Measurements from ENCODE around the gene OR52K2.
"Not testable (repeated sequence)": the region's sequence is repeated elsewhere in the genome, so short reads cannot be mapped to it uniquely, and the experiment has no call there.

The OR52K2 gene

DNA sequence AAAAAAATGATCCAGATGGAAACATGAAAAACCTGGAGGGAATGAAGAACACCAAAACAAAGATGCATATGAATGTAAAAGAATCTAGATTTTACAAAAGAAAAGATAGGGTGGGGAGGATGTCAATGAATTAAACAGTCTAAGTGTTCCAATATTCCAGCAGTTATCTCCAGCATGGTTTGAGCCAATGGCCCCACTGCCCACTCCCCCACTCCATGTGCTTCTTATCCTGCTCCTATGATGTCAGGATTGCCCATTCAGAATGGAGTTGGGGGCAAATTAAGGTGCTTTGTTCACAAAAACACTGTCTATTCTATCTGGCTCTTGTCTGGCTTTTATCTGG, 32.1 kb downstream of the OR52K2 start:
- no peak for DNase-seq

DNA sequence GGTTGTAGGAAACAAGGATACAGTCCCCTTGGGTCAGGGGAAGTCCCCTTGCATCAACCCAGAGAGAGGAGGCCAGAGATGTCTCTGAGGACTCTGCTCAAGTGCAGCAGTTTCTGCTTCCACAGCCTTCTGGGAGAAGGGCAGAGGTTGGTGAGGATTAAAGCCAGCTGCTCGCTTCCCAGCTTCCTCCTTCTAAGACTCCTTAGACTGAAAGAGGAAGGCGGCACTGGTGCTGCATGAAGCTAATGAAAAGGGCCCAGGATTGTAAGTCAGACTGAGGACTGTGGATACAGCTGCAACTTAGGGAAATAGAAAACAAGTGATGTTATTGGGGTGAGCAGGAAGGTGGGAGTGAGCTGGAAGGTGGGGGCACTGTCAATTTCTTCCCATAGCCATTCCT, 33.4 kb downstream of the OR52K2 start, which contains the start of gene OR52K1:
OR52K1 (plus strand) TSS at position 202 of the 400 bp plus-strand sequence. CDS start 6,255 bp downstream, outside the sequence.
- DNase-seq = no peak

DNA sequence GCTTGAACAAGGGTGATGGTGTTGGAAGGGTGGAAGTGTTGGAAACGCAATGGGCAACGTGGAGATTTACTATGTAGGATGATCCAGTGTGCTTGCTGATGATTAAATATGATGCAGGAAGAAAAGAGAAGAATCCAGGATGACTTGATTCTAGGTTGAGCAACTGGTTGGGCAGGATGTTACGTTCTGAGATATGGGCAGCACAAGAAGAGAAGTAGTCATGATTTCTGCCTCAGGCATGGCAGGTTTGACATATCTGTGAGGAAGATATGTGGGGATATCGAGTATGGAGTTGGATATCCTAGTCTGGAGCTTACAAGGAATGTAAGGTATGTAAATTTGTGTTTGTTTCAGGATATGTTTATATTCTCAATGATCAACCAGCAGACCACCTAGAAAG, 35.2 kb downstream of the OR52K2 start:
- DNase-seq = no peak

DNA sequence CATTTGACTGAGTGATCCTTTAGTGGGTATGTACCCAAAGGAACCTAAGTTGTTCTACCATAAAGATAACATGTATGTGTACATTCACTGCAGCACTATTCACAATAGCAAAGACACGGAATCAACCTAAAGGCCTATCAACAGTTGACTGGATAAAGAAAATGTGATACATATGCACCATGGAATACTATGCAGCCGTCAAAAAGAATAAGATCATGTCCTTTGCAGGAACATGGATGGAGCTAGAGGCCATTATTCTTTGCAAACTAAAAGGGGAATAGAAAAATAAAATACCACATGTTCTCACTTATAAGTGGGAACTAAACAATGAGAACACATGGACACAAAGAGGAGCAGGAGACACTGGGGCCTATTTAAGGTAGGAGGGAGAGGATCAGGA, 42.3 kb downstream of the OR52K2 start:
- not testable (repeated sequence) for DNase-seq

DNA sequence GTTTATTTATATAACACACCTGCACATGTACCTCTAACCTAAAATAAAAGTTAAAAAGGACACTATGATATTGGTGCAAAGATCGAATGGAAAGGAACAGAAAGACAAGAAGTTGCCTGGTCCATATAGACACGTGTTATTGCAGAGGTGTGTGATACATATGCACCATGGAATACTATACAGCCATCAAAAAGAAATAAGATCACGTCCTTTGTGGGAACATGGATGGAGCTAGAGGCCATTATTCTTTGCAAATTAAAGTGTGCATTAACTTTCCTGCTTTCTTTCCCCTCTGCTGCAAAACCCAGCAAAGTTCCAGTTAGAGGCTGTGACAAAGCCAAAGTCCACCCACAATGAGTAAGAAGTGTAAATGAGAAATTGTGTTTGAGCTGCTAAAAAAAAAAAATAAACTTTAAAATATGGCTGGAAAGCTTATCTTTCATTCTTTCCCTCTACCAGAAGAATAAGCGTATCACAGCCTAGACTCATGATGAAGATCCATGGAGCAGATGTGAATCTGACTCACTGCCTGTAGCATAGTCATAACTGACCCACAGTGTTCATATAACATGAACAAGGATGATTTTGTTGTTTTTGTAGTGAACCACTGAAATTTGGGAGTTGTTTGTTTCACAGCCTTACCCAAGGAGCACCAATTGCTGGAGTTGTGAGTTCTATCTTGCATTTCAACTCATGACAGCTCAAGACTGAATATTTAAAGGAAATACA, 42.9 kb downstream of the OR52K2 start:
- no peak for DNase-seq

DNA sequence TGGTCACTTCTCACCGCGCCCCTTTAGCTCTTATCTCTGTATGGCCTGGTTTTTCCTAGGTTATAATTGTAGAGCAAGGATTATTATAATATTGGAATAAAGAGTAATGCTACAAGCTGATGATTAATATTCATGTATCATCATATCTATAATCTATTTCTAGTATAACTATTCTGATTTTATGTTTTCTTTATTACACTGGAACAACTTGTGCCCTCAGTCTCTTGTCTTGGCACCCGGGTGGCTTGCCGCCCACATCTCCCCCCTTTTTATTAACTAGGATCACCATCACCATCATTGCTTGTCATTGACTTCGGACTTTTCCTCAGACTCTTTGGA, 44.4 kb downstream of the OR52K2 start:
- no peak for DNase-seq

DNA sequence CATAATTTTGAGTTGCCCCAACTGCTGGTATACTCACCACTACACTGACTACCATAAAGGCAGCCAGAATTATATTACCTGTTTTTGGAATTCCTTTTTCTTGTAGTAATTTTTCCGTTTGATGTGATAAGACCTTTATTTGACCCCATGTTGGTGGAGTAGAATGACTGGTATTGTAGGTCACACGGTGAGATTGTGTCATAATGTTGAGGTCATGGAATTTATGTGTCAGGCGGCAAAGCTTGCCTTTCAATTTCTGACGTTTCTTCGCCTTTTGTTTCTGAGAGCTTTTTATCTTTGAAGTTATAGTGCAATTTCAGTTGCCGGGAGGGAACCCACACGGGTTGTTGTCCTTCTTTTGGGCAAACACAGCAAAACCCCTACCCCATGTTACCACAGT, 46.4 kb downstream of the OR52K2 start:
- no peak for DNase-seq

DNA sequence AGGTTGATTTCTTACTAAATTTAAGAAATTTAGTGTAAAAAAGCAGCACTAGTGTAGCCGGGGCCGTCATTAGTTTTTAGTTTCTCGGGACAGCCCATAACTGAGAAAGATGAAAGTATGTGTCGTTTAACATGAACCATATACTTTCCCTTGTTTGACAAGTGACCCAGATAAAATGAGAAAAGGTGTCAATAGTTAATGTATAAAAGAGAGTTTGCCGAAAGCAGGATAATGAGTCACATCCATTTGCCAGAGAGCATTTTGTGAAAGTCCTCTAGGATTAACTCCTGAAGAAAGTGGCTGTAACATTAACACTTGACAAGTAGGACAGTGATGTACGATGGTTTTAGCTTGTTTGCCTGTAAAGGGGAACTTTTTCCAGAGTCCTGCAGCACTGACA, 46.9 kb downstream of the OR52K2 start:
- no peak for DNase-seq

DNA sequence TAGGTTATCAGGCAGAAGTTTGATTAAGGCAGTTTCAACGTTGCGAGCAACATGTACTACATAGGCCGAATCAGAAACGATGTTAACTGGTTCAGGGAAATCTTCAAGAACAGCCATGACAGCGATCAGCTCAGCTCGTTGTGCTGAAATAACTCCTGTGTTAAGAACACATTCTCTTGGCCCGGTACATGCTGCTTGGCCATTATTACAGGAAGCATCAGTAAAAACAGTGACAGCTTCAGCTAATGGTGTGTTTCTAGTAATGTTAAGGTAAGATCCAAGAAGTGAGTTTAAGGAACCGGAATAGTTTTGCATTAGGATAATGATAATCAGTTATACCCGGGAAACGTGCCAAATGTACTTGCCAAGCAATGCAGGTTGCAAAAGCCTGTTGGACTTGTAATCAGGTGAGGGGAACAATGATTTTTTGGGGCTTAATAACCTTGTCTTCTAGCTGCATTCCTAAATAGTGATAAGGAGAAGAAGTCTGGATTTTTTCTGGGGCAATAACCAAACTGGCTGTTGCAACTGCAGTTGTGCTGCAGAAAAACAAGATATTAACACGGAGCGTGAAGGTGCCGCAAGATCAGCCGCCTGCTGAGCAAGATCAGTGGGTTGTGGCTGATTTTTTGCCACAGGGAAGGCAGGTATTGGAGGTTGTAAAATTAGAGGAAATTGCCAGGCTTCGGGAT, 47.6 kb downstream of the OR52K2 start:
- DNase-seq = no peak
